Hepatocyte (in vitro differentiated cells): ENCODE measurements around the gene RREB1.

ENCODE experiments used
- CTCF ChIP-seq: fragments of 200-600 bp; sonication (generic); IDR thresholded peaks from 2 replicates; pipeline ENCODE4 v1.5.1; 2016; ENCODE audit warnings: antibody characterized with exemption, mild to moderate bottlenecking; ENCODE audit not compliant: poor library complexity
- EZH2 ChIP-seq: fragments of 200-600 bp; sonication (generic); IDR thresholded peaks from 2 replicates; pipeline ENCODE4 v1.6.1; 2016; ENCODE audit warnings: antibody characterized with exemption, mild to moderate bottlenecking, borderline replicate concordance

GRCh38 chr6:7243179-7243981 is 135.6 kb downstream of the RREB1 start:
- TF ChIP-seq CTCF (peak; percentile 81), EZH2 (no peak)
